GM10248 (cell line): ENCODE data around the gene TMC6.

Source experiments
- CTCF ChIA-PET: fragments of 300-600 bp; sonication (Branson Sonifier 250); formaldehyde crosslinking; extraction: SDS; loops from one replicate; lab custom pipeline; 2021; ENCODE audit warnings: antibody characterized with exemption; lab: Yijun Ruan, JAX
- POLR2A ChIA-PET: fragments of 350-650 bp; sonication (Branson Sonifier 250); formaldehyde crosslinking; extraction: SDS; loops from one replicate; lab custom pipeline; 2020; ENCODE audit warnings: antibody characterized with exemption; lab: Yijun Ruan, JAX
- DNase-seq: peaks from one replicate; pipeline ENCODE4 v3.0.0; 2012; ENCODE audit errors: extremely low spot score
- CTCF ChIP-seq: IDR thresholded peaks from 2 replicates; pipeline ENCODE4 v1.5.1; 2012; ENCODE audit warnings: mild to moderate bottlenecking, low read depth; ENCODE audit errors: extremely low read depth, missing control alignments, control extremely low read depth

TMC6 gene

GRCh38 chr17:78106211-78106610 is 22.3 kb downstream of the TMC6 start:
- TF ChIP-seq CTCF, result no peak
- POLR2A ChIA-PET, result no interaction called here
- no peak for DNase-seq
- CTCF ChIA-PET, result interaction anchor here (1.5 kb wide), 1 partner anchor 145 kb away, joined by 3 read pairs; no protein-coding TSS in a partner anchor

GRCh38 chr17:78105551-78105950 is 23.0 kb downstream of the TMC6 start:
- DNase-seq, result no peak
- ChIA-PET POLR2A (no interaction called here), CTCF (interaction anchor here (1.2 to 1.5 kb wide), 2 partner anchors 20 to 146 kb away, joined by 3 to 4 read pairs; no protein-coding TSS in a partner anchor)
- TF ChIP-seq CTCF, result no peak

GRCh38 chr17:78105101-78105500 is 23.5 kb downstream of the TMC6 start:
- no peak for TF ChIP-seq CTCF
- CTCF ChIA-PET, result interaction anchor here (1.2 to 1.5 kb wide), 2 partner anchors 20 to 146 kb away, joined by 3 to 4 read pairs; no protein-coding TSS in a partner anchor
- DNase-seq, result no peak
- POLR2A ChIA-PET, result no interaction called here

GRCh38 chr17:78104540-78104941 is 24.0 kb downstream of the TMC6 start:
- no peak for DNase-seq
- ChIA-PET CTCF (interaction anchor here (1.2 kb wide), 1 partner anchor 19 kb away, joined by 4 read pairs; no protein-coding TSS in a partner anchor), POLR2A (no interaction called here)
- TF ChIP-seq CTCF, result no peak

- DNase-seq, result no peak
- TF ChIP-seq CTCF, result no peak
- CTCF ChIA-PET, result interaction anchor here (1.0 kb wide), 1 partner anchor 116 kb away, joined by 3 read pairs; no protein-coding TSS in a partner anchor
- POLR2A ChIA-PET, result no interaction called here
Measured at GRCh38 chr17:78103311-78103710, 25.2 kb downstream of the TMC6 start.

- no peak for TF ChIP-seq CTCF
- DNase-seq, result no peak
- POLR2A ChIA-PET, result no interaction called here
- CTCF ChIA-PET, result interaction anchor here (2.7 kb wide), 1 partner anchor 17 kb away, joined by 13 read pairs; no protein-coding TSS in a partner anchor
Measured at GRCh38 chr17:78101542-78101941, 27.0 kb downstream of the TMC6 start.
